Measurements from ENCODE around the gene ASB7.

Gene ASB7

DNA sequence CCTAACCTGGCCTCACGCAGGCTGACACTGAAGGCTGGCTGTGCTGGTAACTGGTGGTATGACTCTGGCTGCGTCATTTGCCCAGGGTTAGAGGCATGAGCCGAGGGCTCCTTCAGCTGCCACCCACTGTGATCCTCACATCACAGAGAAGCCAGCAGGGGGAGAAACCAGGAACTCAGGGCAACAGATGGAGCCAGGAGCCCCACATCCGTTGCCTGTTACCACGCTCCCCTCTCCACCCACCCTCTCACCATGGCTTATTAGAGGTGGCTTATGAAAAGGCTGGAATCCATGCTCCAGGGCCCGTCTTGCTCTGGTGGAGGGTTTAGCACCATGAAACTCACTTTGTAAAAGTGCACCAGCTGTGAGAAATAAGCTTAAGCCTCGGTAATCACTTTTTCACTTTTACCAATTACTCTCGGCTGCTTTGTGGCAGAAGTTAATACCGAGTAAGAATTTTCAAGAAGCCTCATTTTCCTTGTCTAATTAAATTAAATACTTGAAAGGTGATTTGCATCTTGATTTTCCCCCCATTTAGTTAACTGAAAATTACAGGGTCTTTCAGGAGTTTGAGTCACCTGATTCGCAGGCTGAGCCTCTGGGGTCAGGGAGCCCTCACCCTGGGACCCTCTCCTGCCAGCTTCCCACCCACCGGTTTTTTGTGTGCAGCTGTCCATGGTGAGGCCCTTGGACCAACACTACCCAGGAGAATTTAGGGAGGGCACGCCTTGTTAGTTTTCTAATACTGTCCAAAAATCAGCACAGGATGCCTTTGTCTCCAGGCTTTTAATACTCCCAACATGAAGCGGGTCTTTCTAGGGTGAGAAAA is 60.9 kb downstream of the ASB7 start:
- Histone ChIP-seq H3F3A (ENCODE audit: insufficient read depth) (no peaks in the 10 kb centered on the region), H3K9me3 (ENCODE audit: insufficient read depth, low read length) (no peaks in the 10 kb centered on the region), H3K27me3 (ENCODE audit: low read length) (no peaks in the 10 kb centered on the region), H3K4me2 (ENCODE audit: low read depth, low read length, poor library complexity, severe bottlenecking) (no peak overlapping the region), H3K4me3 (ENCODE audit: insufficient read depth, low read length, poor library complexity, severe bottlenecking) (no peak overlapping the region), H3K9me2 (replicated peaks; ENCODE audit: insufficient read depth, low read length) (no peaks in the 10 kb centered on the region), H4K20me1 (ENCODE audit: low read depth, low read length) (no peaks in the 10 kb centered on the region), H3K36me3 (ENCODE audit: low read length) (no peaks in the 10 kb centered on the region), H3K9ac (ENCODE audit: low read length) (no peak overlapping the region), H3K27ac (ENCODE audit: low read depth, low read length) (no peak overlapping the region), H3K79me2 (ENCODE audit: insufficient read depth, low read length) (no peaks in the 10 kb centered on the region), H2AFZ (ENCODE audit: low read depth, low read length, severe bottlenecking) (no peak overlapping the region)
- no peak for TF ChIP-seq EZH2phosphoT487 (conservative IDR thresholded peaks at IDR 0.05; ENCODE audit: low read length)
- TF ChIP-seq, protein P1, sequence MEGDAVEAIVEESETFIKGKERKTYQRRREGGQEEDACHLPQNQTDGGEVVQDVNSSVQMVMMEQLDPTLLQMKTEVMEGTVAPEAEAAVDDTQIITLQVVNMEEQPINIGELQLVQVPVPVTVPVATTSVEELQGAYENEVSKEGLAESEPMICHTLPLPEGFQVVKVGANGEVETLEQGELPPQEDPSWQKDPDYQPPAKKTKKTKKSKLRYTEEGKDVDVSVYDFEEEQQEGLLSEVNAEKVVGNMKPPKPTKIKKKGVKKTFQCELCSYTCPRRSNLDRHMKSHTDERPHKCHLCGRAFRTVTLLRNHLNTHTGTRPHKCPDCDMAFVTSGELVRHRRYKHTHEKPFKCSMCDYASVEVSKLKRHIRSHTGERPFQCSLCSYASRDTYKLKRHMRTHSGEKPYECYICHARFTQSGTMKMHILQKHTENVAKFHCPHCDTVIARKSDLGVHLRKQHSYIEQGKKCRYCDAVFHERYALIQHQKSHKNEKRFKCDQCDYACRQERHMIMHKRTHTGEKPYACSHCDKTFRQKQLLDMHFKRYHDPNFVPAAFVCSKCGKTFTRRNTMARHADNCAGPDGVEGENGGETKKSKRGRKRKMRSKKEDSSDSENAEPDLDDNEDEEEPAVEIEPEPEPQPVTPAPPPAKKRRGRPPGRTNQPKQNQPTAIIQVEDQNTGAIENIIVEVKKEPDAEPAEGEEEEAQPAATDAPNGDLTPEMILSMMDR (IDR thresholded peaks at IDR 0.05; ENCODE audit: insufficient read depth, low read length, poor library complexity, severe bottlenecking), result no peak

DNA sequence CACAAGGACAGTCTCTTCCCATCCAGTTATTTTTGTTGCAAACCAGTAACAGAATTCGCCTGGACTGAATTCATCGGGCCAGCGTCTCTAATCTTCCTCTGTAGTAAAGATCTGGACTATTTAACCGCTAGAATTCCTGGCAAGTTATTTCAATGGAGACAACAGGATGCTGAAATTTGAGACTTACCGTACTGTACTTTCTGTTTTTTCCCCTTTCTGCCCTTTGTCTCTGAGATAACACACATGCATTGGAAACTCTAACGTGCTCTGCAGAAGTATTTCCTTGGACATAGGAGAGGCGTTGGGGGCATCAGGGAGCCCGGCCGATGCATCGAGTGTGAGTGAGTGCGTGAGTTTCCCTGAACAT is 61.5 kb downstream of the ASB7 start:
- no peak overlapping the region for H3K4me3 ChIP-seq (ENCODE audit: insufficient read depth, low read length, poor library complexity, severe bottlenecking)
- H3K36me3 ChIP-seq (ENCODE audit: low read length), result no peaks in the 10 kb centered on the region
- H3K9me2 ChIP-seq (replicated peaks; ENCODE audit: insufficient read depth, low read length), result no peaks in the 10 kb centered on the region
- H3K9ac ChIP-seq (ENCODE audit: low read length), result no peak overlapping the region
- H3K27me3 ChIP-seq (ENCODE audit: low read length), result no peaks in the 10 kb centered on the region
- no peak overlapping the region for H3K4me2 ChIP-seq (ENCODE audit: low read depth, low read length, poor library complexity, severe bottlenecking)
- H3K27ac ChIP-seq (ENCODE audit: low read depth, low read length), result no peak overlapping the region
- H3K9me3 ChIP-seq (ENCODE audit: insufficient read depth, low read length), result no peaks in the 10 kb centered on the region
- TF ChIP-seq EZH2phosphoT487 (conservative IDR thresholded peaks at IDR 0.05; ENCODE audit: low read length), result no peak
- TF ChIP-seq, protein P1 (IDR thresholded peaks at IDR 0.05; ENCODE audit: insufficient read depth, low read length, poor library complexity, severe bottlenecking), result no peak
- H3F3A ChIP-seq (ENCODE audit: insufficient read depth), result no peaks in the 10 kb centered on the region
- no peak overlapping the region for H2AFZ ChIP-seq (ENCODE audit: low read depth, low read length, severe bottlenecking)
- no peaks in the 10 kb centered on the region for H3K79me2 ChIP-seq (ENCODE audit: insufficient read depth, low read length)
- no peaks in the 10 kb centered on the region for H4K20me1 ChIP-seq (ENCODE audit: low read depth, low read length)

DNA sequence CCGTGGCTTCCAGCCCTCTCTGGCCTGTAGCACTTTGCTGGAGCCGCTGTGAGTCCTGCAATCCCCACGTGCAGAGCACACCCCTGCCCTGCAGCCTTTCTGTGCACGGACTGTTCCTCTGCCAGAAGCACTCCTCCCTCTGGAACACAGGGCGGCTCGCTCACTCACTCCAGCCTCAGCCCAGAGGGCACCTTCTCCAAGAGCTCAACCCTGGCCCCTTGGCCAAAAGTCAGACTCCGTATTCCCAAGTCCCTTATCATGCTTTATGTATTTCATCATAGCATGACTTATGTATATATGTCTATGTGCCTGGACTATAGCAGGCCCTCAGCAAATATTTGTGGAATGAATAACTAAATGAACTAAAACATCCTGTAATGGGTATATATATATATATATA is 63.2 kb downstream of the ASB7 start:
- Histone ChIP-seq H4K20me1 (ENCODE audit: low read depth, low read length) (no peaks in the 10 kb centered on the region), H3K27me3 (ENCODE audit: low read length) (no peaks in the 10 kb centered on the region), H3K27ac (ENCODE audit: low read depth, low read length) (no peak overlapping the region), H3K9ac (ENCODE audit: low read length) (no peak overlapping the region), H3K36me3 (ENCODE audit: low read length) (no peaks in the 10 kb centered on the region), H3K79me2 (ENCODE audit: insufficient read depth, low read length) (no peaks in the 10 kb centered on the region), H2AFZ (ENCODE audit: low read depth, low read length, severe bottlenecking) (no peak overlapping the region), H3K9me2 (replicated peaks; ENCODE audit: insufficient read depth, low read length) (no peaks in the 10 kb centered on the region), H3K4me3 (ENCODE audit: insufficient read depth, low read length, poor library complexity, severe bottlenecking) (no peak overlapping the region), H3K4me2 (ENCODE audit: low read depth, low read length, poor library complexity, severe bottlenecking) (no peak overlapping the region), H3K9me3 (ENCODE audit: insufficient read depth, low read length) (no peaks in the 10 kb centered on the region), H3F3A (ENCODE audit: insufficient read depth) (no peaks in the 10 kb centered on the region)
- TF ChIP-seq, protein P1 (IDR thresholded peaks at IDR 0.05; ENCODE audit: insufficient read depth, low read length, poor library complexity, severe bottlenecking), result no peak
- TF ChIP-seq EZH2phosphoT487 (conservative IDR thresholded peaks at IDR 0.05; ENCODE audit: low read length), result no peak

Data from SU-DHL-6 (cell line).